Transverse colon (tissue), 4 donors: ENCODE results near the gene LEF1.

Experiments
- POLR2A ChIP-seq: fragments of 450-650 bp; IDR thresholded peaks from one replicate; pipeline ENCODE4 v1.6.1; 2016; ENCODE audit warnings: antibody characterized with exemption, mild to moderate bottlenecking, moderate library complexity
- POLR2AphosphoS5 ChIP-seq, 3 donors: sonication (generic); formaldehyde crosslinking; IDR thresholded peaks; one replicate each; pipeline ENCODE4 v1.6.1; 2016; ENCODE audit warnings: antibody characterized with exemption in 3 of 3
- TF ChIP-seq, protein P1 (sequence below), 5 experiments: fragments of 200-600 bp in 3 of 5; fragments of 450-650 bp in 2 of 5; sonication (generic) in 3 of 5; IDR thresholded peaks; 1 replicate in 2 of 5; 2 replicates in 3 of 5; pipeline ENCODE4 v1.5.1; 2016 to 2017; ENCODE audit warnings: antibody characterized with exemption in 5 of 5, inconsistent platforms in 3 of 5, mild to moderate bottlenecking in 2 of 5, moderate library complexity in 1 of 5

GRCh38 chr4:108042927-108043326 lies 125.8 kb downstream of the LEF1 start:
- TF ChIP-seq, protein P1, sequence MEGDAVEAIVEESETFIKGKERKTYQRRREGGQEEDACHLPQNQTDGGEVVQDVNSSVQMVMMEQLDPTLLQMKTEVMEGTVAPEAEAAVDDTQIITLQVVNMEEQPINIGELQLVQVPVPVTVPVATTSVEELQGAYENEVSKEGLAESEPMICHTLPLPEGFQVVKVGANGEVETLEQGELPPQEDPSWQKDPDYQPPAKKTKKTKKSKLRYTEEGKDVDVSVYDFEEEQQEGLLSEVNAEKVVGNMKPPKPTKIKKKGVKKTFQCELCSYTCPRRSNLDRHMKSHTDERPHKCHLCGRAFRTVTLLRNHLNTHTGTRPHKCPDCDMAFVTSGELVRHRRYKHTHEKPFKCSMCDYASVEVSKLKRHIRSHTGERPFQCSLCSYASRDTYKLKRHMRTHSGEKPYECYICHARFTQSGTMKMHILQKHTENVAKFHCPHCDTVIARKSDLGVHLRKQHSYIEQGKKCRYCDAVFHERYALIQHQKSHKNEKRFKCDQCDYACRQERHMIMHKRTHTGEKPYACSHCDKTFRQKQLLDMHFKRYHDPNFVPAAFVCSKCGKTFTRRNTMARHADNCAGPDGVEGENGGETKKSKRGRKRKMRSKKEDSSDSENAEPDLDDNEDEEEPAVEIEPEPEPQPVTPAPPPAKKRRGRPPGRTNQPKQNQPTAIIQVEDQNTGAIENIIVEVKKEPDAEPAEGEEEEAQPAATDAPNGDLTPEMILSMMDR (IDR thresholded peaks at IDR 0.05), result no peak
- TF ChIP-seq POLR2AphosphoS5 (IDR thresholded peaks at IDR 0.05) (no peak), POLR2A (no peak)
